ENCODE results near the gene ADIPOQ. TPM values are rescaled to one million over a fixed set of nuclear protein-coding genes. Genes with fewer than 3 reads are reported as not detected.

The ADIPOQ gene
- total and polyA plus RNA-seq, 2 of the 13 experiments (the other 11 are each of a cell fraction or from before 2014, with no cell fraction given): not detected

DNA sequence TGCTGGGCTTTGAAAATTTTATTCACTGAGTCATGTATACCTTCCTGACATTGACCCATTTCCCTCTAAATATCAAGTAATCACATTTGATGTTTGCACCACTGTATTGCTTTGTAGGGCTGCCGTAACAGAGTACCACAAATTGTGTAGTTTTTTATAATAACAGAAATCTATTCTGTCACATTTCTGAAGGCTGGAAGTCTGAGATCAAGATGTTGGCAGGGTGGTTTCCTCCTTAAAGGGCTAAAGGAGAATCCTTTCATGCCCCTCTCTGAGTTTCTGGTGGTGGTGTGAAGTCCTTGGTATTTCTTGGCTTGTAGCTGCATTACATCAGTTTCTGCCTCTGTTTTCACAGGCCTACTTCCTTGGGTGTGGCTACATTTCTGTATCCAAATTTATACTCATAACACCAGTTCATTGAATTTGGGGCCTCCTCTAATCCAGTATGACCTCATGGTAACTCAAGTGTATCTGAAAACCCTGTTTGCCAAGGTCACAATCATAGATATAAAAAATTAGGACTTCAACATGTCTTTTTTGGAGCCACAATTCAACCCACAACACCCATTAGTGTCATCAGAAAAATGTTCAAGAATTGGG lies 58.7 kb downstream of the ADIPOQ start:
- FAIRE-seq: no peak
- no TSS peak for BruUV-seq (replicated peaks)

DNA sequence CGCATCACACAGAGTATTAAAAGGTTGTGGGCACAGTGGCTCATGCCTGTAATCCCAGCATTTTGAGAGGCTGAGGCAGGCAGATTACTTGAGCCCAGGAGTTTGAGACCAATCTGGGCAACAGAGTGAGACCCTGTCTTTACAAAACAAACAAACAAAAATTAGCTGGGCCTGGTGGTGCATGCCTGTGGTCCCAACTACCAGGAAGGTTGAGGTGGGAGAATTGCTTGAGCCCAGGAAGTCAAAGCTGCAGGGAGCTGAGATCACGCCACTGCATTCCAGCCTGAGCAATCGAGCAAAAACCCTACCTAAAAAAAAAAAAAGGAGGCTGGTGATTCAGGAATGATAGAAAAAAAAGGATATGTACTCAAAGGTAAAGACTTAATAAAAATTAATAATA lies 59.6 kb downstream of the ADIPOQ start:
- no peak overlapping the region for H3K4me3 ChIP-seq (replicated peaks in 1 of 3; ENCODE audit: insufficient read depth in 1 of 3, low read depth in 2 of 3, low read length in 3 of 3)
- WGBS (ENCODE audit: low lambda C conversion rate): 56% methylated on average over 3 of the region's 3 CpGs
- FAIRE-seq (no peak), ATAC-seq (no peak), DNase-seq (ENCODE audit: low spot score) (no peak)
- no peaks in the 10 kb centered on the region for H3K36me3 ChIP-seq (replicated peaks in 1 of 2; ENCODE audit: control insufficient read depth in 1 of 2, insufficient read depth in 2 of 2, low read length in 2 of 2)
- POLR2A ChIA-PET: no interaction called here
- H3K27me3 ChIP-seq (ENCODE audit: control insufficient read depth in 1 of 2, insufficient read depth in 2 of 2, low read length in 2 of 2): no peaks in the 10 kb centered on the region; a peak in 1 of 5 replicates
- no TSS peak for BruUV-seq (replicated peaks)
- H3K27ac ChIP-seq (ENCODE audit: extremely low read length, insufficient read depth, low read length): no peak overlapping the region
- no peak overlapping the region for H2AFZ ChIP-seq (ENCODE audit: low read length)
- CTCF ChIA-PET (ENCODE audit: low intra/inter-chr PET ratio, low total read pairs): no interaction called here
- no peaks in the 10 kb centered on the region for H3K79me2 ChIP-seq (ENCODE audit: insufficient read depth, low read length)
- TF ChIP-seq MED13 (CRISPR knock-in tag; IDR thresholded peaks at IDR 0.05): no peak
- TF ChIP-seq ADNP (CRISPR knock-in tag; IDR thresholded peaks at IDR 0.05): no peak
- TF ChIP-seq, protein P1, sequence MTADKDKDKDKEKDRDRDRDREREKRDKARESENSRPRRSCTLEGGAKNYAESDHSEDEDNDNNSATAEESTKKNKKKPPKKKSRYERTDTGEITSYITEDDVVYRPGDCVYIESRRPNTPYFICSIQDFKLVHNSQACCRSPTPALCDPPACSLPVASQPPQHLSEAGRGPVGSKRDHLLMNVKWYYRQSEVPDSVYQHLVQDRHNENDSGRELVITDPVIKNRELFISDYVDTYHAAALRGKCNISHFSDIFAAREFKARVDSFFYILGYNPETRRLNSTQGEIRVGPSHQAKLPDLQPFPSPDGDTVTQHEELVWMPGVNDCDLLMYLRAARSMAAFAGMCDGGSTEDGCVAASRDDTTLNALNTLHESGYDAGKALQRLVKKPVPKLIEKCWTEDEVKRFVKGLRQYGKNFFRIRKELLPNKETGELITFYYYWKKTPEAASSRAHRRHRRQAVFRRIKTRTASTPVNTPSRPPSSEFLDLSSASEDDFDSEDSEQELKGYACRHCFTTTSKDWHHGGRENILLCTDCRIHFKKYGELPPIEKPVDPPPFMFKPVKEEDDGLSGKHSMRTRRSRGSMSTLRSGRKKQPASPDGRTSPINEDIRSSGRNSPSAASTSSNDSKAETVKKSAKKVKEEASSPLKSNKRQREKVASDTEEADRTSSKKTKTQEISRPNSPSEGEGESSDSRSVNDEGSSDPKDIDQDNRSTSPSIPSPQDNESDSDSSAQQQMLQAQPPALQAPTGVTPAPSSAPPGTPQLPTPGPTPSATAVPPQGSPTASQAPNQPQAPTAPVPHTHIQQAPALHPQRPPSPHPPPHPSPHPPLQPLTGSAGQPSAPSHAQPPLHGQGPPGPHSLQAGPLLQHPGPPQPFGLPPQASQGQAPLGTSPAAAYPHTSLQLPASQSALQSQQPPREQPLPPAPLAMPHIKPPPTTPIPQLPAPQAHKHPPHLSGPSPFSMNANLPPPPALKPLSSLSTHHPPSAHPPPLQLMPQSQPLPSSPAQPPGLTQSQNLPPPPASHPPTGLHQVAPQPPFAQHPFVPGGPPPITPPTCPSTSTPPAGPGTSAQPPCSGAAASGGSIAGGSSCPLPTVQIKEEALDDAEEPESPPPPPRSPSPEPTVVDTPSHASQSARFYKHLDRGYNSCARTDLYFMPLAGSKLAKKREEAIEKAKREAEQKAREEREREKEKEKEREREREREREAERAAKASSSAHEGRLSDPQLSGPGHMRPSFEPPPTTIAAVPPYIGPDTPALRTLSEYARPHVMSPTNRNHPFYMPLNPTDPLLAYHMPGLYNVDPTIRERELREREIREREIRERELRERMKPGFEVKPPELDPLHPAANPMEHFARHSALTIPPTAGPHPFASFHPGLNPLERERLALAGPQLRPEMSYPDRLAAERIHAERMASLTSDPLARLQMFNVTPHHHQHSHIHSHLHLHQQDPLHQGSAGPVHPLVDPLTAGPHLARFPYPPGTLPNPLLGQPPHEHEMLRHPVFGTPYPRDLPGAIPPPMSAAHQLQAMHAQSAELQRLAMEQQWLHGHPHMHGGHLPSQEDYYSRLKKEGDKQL (CRISPR knock-in tag; IDR thresholded peaks at IDR 0.05; ENCODE audit: low read depth): no peak
- no peak for TF ChIP-seq ZNF792 (CRISPR knock-in tag; IDR thresholded peaks at IDR 0.05)
- TF ChIP-seq, protein P2, sequence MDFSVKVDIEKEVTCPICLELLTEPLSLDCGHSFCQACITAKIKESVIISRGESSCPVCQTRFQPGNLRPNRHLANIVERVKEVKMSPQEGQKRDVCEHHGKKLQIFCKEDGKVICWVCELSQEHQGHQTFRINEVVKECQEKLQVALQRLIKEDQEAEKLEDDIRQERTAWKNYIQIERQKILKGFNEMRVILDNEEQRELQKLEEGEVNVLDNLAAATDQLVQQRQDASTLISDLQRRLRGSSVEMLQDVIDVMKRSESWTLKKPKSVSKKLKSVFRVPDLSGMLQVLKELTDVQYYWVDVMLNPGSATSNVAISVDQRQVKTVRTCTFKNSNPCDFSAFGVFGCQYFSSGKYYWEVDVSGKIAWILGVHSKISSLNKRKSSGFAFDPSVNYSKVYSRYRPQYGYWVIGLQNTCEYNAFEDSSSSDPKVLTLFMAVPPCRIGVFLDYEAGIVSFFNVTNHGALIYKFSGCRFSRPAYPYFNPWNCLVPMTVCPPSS (IDR thresholded peaks at IDR 0.05): no peak
- no peak overlapping the region for H3K9ac ChIP-seq (ENCODE audit: insufficient read depth, low read depth, low read length)
- intact Hi-C loops (cut with micrococcal nuclease; ENCODE audit: unreplicated experiment): no loop called here
- H3K9me3 ChIP-seq (ENCODE audit: low read length): no peaks in the 10 kb centered on the region
- no peaks in the 10 kb centered on the region for H4K20me1 ChIP-seq (ENCODE audit: insufficient read depth, low read length)
- in situ Hi-C loops (cut with HindIII; ENCODE audit: extremely low pct_ligation_motif_present, low pct_unique_long_range_greater_than_20kb): no loop called here
- H3K4me1 ChIP-seq (ENCODE audit: insufficient read depth, low read length): peaks cover 15% of the 10 kb centered on the region
- H3K4me2 ChIP-seq (ENCODE audit: low read depth, low read length): no peak overlapping the region

More for the DNA sequence above, 58.7 kb downstream of the ADIPOQ start:
- CTCF ChIA-PET (ENCODE audit: low intra/inter-chr PET ratio, low total read pairs): no interaction called here
- Histone ChIP-seq H3K9me3 (ENCODE audit: low read length) (no peaks in the 10 kb centered on the region), H3K79me2 (ENCODE audit: insufficient read depth, low read length) (no peaks in the 10 kb centered on the region), H3K36me3 (replicated peaks in 1 of 2; ENCODE audit: control insufficient read depth in 1 of 2, insufficient read depth in 2 of 2, low read length in 2 of 2) (no peaks in the 10 kb centered on the region), H3K4me1 (ENCODE audit: insufficient read depth, low read length) (peaks cover 6% of the 10 kb centered on the region; the same call in 1 of the 2 replicates), H3K9ac (ENCODE audit: insufficient read depth, low read depth, low read length) (no peak overlapping the region), H3K4me2 (ENCODE audit: low read depth, low read length) (no peak overlapping the region), H2AFZ (ENCODE audit: low read length) (no peak overlapping the region), H4K20me1 (ENCODE audit: insufficient read depth, low read length) (no peaks in the 10 kb centered on the region), H3K4me3 (replicated peaks in 1 of 3; ENCODE audit: insufficient read depth in 1 of 3, low read depth in 2 of 3, low read length in 3 of 3) (no peak overlapping the region), H3K27ac (ENCODE audit: extremely low read length, insufficient read depth, low read length) (no peak overlapping the region), H3K27me3 (ENCODE audit: control insufficient read depth in 1 of 2, insufficient read depth in 2 of 2, low read length in 2 of 2) (no peaks in the 10 kb centered on the region; a peak in 2 of 5 replicates)
- in situ Hi-C loops (cut with HindIII; ENCODE audit: extremely low pct_ligation_motif_present, low pct_unique_long_range_greater_than_20kb): no loop called here
- WGBS (ENCODE audit: low lambda C conversion rate): 83% methylated on average over 1 of the region's 1 CpG
- POLR2A ChIA-PET: no interaction called here
- no peak for TF ChIP-seq TBP (CRISPR knock-in tag; IDR thresholded peaks at IDR 0.05)
- TF ChIP-seq, protein P3, sequence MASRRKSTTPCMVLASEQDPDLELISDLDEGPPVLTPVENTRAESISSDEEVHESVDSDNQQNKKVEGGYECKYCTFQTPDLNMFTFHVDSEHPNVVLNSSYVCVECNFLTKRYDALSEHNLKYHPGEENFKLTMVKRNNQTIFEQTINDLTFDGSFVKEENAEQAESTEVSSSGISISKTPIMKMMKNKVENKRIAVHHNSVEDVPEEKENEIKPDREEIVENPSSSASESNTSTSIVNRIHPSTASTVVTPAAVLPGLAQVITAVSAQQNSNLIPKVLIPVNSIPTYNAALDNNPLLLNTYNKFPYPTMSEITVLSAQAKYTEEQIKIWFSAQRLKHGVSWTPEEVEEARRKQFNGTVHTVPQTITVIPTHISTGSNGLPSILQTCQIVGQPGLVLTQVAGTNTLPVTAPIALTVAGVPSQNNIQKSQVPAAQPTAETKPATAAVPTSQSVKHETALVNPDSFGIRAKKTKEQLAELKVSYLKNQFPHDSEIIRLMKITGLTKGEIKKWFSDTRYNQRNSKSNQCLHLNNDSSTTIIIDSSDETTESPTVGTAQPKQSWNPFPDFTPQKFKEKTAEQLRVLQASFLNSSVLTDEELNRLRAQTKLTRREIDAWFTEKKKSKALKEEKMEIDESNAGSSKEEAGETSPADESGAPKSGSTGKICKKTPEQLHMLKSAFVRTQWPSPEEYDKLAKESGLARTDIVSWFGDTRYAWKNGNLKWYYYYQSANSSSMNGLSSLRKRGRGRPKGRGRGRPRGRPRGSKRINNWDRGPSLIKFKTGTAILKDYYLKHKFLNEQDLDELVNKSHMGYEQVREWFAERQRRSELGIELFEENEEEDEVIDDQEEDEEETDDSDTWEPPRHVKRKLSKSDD (CRISPR knock-in tag; IDR thresholded peaks at IDR 0.05; ENCODE audit: low read depth): no peak
- TF ChIP-seq SOX13 (IDR thresholded peaks at IDR 0.05): no peak
- no peak for TF ChIP-seq SOX13 (CRISPR knock-in tag; conservative IDR thresholded peaks at IDR 0.05 in 1 of 2, IDR thresholded peaks at IDR 0.05 in 1 of 2)
- TF ChIP-seq TP53 (CRISPR knock-in tag; conservative IDR thresholded peaks at IDR 0.05): no peak
- no peak for TF ChIP-seq PHF5A (CRISPR knock-in tag; IDR thresholded peaks at IDR 0.05; ENCODE audit: low read depth, unreplicated experiment)
- DNase-seq (ENCODE audit: low spot score) (no peak), ATAC-seq (no peak)
- intact Hi-C loops (cut with micrococcal nuclease; ENCODE audit: unreplicated experiment): no loop called here
